ENCODE measurements around the gene SYNE1. TPM values are rescaled to one million over a fixed set of nuclear protein-coding genes. Genes with fewer than 3 reads are reported as not detected.
"Not testable (repeated sequence)": the region's sequence is repeated elsewhere in the genome, so short reads cannot be mapped to it uniquely, and the experiment has no call there.

Gene SYNE1
- total RNA-seq, 2 donors from 2014 or later: 135 to 184 TPM

- DNase-seq (ENCODE audit: low spot score): no peak
- intact Hi-C loops (cut with DNase I): no loop called here
Observed at GRCh38 chr6:152631376-152631775, 5.8 kb downstream of the SYNE1 start.

GRCh38 chr6:152630832-152631231, 6.3 kb downstream of the SYNE1 start:
- no peak for DNase-seq (ENCODE audit: low spot score)
- intact Hi-C loops (cut with DNase I): no loop called here

GRCh38 chr6:152625213-152625612, 11.9 kb downstream of the SYNE1 start:
- intact Hi-C loops (cut with DNase I): no loop called here
- DNase-seq (ENCODE audit: low spot score): no peak

- DNase-seq (ENCODE audit: low spot score); intact Hi-C loops (cut with DNase I): not testable (repeated sequence)
Observed at GRCh38 chr6:152614776-152615175, 22.4 kb downstream of the SYNE1 start.

- intact Hi-C loops (cut with DNase I): no loop called here
Observed at GRCh38 chr6:152609125-152609670, 28.0 kb downstream of the SYNE1 start.

GRCh38 chr6:152605941-152606340, 31.2 kb downstream of the SYNE1 start:
- intact Hi-C loops (cut with DNase I): no loop called here
- no peak for DNase-seq (ENCODE audit: low spot score)

More at GRCh38 chr6:152609125-152609670, 28.0 kb downstream of the SYNE1 start:
- DNase-seq (ENCODE audit: low spot score): no peak

GRCh38 chr6:152605342-152605741, 31.8 kb downstream of the SYNE1 start:
- no peak for DNase-seq (ENCODE audit: low spot score)
- intact Hi-C loops (cut with DNase I): no loop called here

- intact Hi-C loops (cut with DNase I): no loop called here
- no peak for DNase-seq (ENCODE audit: low spot score)
Observed at GRCh38 chr6:152603911-152604310, 33.3 kb downstream of the SYNE1 start.

GRCh38 chr6:152600022-152600421, 37.1 kb downstream of the SYNE1 start:
- intact Hi-C loops (cut with DNase I): no loop called here
- no peak for DNase-seq (ENCODE audit: low spot score)

- intact Hi-C loops (cut with DNase I): no loop called here
- no peak for DNase-seq (ENCODE audit: low spot score)
Observed at GRCh38 chr6:152598901-152599537, 38.1 kb downstream of the SYNE1 start.

- DNase-seq (ENCODE audit: low spot score): no peak
- intact Hi-C loops (cut with DNase I): no loop called here
Observed at GRCh38 chr6:152598421-152598820, 38.7 kb downstream of the SYNE1 start.

- DNase-seq (ENCODE audit: low spot score): no peak
- intact Hi-C loops (cut with DNase I): no loop called here
Observed at GRCh38 chr6:152596726-152597125, 40.4 kb downstream of the SYNE1 start.

- intact Hi-C loops (cut with DNase I): no loop called here
- DNase-seq (ENCODE audit: low spot score): no peak
Observed at GRCh38 chr6:152595499-152595898, 41.7 kb downstream of the SYNE1 start.

GRCh38 chr6:152594701-152595100, 42.5 kb downstream of the SYNE1 start:
- intact Hi-C loops (cut with DNase I): no loop called here
- no peak for DNase-seq (ENCODE audit: low spot score)

- intact Hi-C loops (cut with DNase I): no loop called here
- DNase-seq (ENCODE audit: low spot score): no peak
Observed at GRCh38 chr6:152588456-152588855, 48.7 kb downstream of the SYNE1 start.

GRCh38 chr6:152587473-152587872, 49.7 kb downstream of the SYNE1 start:
- no peak for DNase-seq (ENCODE audit: low spot score)
- intact Hi-C loops (cut with DNase I): no loop called here

GRCh38 chr6:152585236-152585635, 51.9 kb downstream of the SYNE1 start:
- no peak for DNase-seq (ENCODE audit: low spot score)

GRCh38 chr6:152583888-152584287, 53.3 kb downstream of the SYNE1 start:
- DNase-seq (ENCODE audit: low spot score): no peak
- intact Hi-C loops (cut with DNase I): no loop called here

More at GRCh38 chr6:152585236-152585635, 51.9 kb downstream of the SYNE1 start:
- intact Hi-C loops (cut with DNase I): no loop called here

- DNase-seq (ENCODE audit: low spot score): no peak
Observed at GRCh38 chr6:152576525-152576924, 60.6 kb downstream of the SYNE1 start.

GRCh38 chr6:152575621-152576150, 61.5 kb downstream of the SYNE1 start:
- intact Hi-C loops (cut with DNase I): no loop called here
- DNase-seq (ENCODE audit: low spot score): no peak

More at GRCh38 chr6:152576525-152576924, 60.6 kb downstream of the SYNE1 start:
- intact Hi-C loops (cut with DNase I): no loop called here

GRCh38 chr6:152575161-152575560, 62.0 kb downstream of the SYNE1 start:
- no peak for DNase-seq (ENCODE audit: low spot score)
- intact Hi-C loops (cut with DNase I): no loop called here

Measured in posterior vena cava (tissue), 2 donors.